NCI-H345 (cell line): ENCODE measurements around the gene EPB42.

Experiments used
- DNase-seq: peaks from one replicate; lab custom pipeline; 2025; lab: John Stamatoyannopoulos, UW

EPB42 gene

GRCh38 chr15:43220991-43221403 is at the start of gene EPB42:
Gene EPB42, minus strand, starts transcription at chr15:43221018. Its CDS starts 193 bp downstream, at chr15:43220825.
- DNase-seq, result no peak

DNA sequence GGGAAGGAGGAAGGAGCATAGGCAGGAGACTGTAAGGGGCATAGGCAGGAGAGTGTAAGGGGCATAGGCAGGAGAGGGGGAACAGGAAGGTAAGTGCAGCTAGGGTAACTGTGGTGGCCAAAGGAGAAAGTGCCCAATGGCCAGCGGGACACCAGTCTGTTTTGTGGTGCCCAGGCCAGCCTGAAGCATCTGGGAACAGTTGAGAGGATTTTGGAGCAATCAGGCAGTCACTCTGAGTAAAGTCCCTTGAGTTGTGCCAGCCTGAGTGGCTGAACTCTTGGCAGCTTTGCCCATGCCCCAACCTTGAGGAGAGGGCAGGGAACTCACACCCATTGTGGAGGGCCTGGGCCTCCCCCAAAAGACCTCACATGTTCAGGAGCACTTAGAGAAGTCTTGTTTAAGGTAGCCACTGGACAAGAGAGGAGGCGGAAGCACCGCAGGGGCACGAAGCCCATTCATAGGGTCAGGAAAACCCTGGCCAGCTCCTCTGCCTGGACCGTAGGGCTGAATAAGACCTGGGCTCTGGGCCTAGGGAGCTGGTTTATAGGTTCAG is 49.4 kb upstream of the EPB42 start:
- DNase-seq, result no peak

- no peak for DNase-seq
Measured at GRCh38 chr15:43268111-43269105, 47.6 kb upstream of the EPB42 start.

DNA sequence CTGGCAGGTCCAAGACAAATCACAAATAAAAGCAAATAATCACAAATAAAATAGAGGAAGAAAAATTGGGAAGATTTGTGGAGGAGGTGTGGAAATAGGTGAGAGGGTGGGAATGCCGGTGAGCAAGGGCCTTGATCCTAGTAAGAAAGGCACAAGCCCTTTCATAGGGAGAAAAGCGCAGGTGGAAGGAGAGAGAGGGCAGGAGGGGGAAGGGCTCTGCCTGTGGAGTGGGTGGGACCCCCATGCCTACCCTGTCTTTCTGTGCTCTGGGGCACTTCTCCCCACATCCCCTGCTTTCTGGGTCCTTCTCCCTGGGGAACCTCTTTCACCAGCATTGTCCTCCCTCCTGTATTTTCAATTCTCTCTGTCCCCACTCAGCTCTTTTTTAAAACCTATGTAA is 46.6 kb upstream of the EPB42 start:
- DNase-seq, result no peak

DNA sequence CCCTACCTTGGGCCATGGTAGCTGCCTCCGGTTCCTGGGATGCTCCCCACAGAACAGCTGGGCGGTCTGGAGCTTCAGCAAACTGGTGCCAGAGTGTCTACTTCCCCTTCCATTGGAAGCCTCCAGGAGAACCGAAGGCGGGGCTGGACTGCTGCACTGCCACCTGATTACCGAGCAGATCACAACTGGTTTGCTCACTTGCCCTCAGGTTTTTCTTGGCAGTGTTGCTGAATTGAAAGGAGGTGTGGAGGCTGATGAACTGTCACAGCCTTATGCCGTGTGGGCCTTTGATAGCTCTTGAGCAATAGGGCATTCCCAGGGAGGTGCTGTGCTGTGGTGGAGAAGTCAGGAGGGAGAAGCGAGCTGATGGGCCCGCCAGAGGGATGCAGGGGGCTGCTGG is 46.0 kb upstream of the EPB42 start, which contains the start of gene TGM5:
Gene TGM5, minus strand, starts transcription at position 95 of the 400 bp plus-strand sequence. Its CDS starts 79 bp downstream, at position 16.
- DNase-seq, result no peak

DNA sequence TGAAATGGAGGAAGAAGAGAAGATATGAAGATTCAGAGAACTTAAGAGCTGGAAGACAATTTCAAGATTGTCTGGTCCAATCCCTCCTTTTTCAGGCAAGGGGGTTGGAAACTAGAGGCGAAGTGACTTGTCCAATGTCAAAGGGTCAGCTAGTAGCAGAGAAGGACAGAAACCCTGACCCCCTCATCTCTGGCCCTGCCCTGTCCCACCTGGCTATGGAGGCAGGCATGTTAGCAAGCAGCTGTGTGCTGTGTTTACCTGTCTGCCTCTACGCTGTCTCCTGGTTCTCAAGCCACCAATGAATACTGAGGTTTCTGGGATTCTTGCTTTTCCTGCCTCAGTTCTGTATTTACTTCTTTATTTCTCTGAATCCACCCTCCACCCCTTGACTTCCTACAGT is 45.6 kb upstream of the EPB42 start:
- no peak for DNase-seq

- no peak for DNase-seq
Measured at GRCh38 chr15:43260011-43260615, 39.3 kb upstream of the EPB42 start.

GRCh38 chr15:43258781-43259180 is 38.0 kb upstream of the EPB42 start:
- DNase-seq, result no peak

DNA sequence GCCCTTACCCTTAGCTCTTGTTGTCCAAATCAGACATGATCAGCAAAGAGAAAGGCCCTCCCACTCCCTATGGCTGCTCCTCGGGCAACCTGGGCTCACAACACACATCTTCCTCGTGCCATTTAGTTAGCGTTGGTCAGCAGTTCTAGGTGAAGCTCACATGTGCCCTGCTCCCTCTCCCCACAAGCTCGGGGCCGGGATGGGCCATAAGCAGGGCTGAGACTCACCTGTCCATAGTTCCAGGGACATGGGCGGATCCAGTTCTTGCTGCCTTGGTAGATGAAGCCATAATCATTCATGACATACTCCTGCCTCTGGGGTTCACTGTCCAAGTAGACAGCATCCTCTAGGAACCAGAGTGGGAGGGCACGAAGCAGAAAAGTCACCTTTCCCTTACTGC is 35.5 kb upstream of the EPB42 start:
- DNase-seq, result no peak

GRCh38 chr15:43255376-43255775 is 34.6 kb upstream of the EPB42 start:
- no peak for DNase-seq

DNA sequence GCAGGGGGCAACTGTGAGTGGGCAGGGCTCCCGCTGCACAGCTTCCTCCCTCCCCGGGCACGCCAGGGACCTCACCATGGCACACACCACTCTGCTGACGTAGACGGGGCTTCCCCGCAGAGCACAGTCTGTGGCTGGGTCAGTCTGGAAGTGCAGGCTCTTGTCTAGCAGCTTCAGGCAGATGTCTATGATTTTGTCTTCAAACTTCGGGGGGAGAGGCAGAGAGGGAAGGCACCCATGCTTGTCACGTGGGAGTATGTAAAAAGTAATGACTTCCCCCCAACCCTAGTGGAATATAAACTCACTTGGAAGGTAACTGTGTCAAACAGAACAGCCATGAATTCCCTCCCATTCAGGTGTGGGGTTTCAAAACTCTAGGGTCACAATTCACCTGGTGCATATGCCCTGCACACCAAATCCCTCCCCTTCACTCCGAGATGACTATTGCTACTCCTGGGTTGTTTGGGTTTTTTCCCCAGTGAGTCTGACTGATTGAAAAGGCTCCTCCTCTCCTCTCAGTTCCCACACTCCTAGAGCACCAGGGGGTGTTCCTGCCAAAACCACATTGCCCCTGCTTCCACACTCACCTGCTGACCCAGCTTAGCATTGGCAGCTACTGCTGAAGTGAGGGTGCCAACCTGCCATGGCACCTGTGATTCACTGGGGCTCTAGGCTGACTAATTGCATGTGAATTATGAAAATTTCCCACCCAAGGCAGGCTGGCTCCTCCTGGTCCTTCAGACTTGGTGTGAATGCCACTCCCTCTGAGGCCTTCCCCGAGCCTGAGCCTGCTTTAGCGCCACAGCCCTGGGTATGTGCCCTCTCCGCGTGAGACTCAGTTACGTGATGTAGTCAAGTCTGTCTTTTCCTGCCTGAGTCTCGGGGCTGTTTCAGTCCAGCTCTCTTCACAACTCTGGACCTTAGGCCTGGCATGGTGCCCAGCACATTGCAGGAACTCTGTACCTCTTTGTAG is 32.9 kb upstream of the EPB42 start:
- DNase-seq, result no peak

DNA sequence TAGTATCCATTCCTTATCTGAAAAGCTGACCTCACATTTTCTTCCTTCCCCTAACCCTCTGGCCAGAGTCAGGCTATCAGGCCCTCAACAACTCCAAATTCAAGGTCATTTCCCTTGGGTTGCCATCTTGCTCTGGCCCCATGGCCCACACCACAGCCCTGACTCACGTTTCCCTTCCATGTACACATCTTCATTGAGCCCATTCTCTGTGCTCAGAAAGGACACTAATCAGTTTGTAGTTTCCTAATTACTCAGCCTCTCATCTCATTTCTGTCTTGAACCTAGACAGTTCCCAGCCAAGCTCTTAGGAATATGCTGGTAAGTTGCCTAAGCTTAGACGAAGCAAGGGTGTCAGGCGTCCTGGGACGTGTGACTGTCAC is 31.0 kb upstream of the EPB42 start:
- no peak for DNase-seq

GRCh38 chr15:43251185-43251870 is 30.5 kb upstream of the EPB42 start:
- DNase-seq, result no peak

DNA sequence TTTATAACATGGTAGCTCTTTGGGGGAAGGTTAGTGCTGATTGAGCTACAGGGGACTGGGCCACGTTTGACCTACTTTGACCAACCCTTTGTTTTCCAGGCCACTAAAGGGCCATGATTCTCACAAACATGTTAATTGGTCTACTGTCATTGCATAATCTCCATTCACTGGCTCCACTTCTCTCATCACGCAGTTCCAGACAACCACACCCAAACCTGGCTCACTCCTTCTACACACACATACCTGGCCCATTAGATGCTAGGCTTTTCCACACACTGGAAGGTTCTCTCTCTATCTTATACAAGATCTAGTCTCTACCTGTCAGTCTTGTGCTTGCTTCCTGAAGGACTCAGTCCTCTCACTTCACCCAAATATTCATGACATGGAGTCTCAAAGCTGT is 30.0 kb upstream of the EPB42 start:
- no peak for DNase-seq

GRCh38 chr15:43249699-43250203 is 28.9 kb upstream of the EPB42 start:
- no peak for DNase-seq

GRCh38 chr15:43249236-43249635 is 28.4 kb upstream of the EPB42 start:
- no peak for DNase-seq

DNA sequence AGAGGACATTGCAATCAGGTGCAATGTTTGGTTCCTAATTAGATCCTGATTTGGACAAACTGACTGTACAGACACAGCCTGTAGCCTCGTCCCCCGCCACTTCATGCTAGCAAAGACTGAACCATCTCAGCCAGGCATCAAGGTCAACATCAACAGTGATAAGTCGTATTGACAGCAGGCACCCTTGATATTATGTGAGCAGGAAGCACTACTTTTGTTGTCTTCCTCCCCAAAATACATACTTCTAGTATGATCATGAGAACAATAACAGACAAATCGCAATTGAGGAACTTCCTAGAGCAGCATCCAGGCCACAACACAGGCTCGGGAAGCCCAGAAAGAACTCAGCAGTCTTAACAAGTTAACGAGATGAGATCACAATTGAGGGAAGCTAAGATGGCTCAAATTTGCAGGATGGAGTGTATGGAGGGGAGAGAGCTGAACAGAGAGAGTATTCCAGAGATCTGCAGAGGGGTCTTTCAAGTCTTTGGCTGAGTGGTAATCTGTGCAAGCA is 25.5 kb upstream of the EPB42 start:
- no peak for DNase-seq

DNA sequence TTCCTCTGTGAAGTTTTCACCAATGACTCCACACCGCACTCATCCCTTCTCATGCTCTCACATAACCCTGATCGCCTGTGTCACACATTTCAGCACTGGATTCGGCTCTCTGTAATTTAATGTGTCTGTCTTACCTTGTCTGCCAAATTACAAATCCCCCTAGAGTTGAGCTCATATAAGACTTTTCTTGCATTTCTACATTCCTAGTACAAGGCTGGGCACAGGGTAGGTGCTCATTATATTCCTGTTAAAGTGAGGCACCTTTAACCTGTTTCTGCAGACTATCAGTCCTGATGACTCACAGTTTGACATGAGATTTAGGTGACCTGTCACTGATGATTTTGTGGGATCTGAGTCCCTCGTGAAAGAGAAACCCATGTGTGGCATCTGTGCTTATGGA is 23.3 kb upstream of the EPB42 start:
- no peak for DNase-seq

DNA sequence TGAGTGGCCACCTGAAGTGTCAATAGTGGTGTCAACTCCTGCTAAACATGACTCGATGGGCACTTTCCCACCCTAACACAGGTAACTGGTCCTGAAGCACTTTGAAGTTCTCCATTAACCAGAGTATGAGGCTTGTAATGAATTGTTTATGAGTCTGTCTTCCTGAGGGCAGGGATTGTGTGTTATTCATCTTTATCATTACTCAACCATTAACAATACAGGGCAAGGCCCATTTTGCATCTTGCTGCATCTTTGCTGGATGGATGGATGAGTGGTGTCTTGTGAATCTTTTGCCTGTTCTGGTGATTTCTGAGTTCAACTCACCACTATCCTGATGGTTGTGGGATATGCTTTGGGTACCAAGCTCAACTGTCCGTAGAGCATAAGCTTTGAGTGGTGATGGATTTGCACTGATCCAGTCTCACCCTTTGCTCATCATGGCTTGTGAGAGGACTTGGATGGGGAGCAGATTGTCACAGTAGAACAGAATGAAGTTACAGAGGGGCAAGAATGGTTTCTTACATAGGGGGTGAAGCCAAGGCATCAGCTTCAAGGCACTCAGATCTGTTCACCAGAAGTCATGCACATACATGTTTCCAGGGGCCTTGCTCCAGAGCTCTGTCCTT is 22.3 kb upstream of the EPB42 start:
- no peak for DNase-seq

DNA sequence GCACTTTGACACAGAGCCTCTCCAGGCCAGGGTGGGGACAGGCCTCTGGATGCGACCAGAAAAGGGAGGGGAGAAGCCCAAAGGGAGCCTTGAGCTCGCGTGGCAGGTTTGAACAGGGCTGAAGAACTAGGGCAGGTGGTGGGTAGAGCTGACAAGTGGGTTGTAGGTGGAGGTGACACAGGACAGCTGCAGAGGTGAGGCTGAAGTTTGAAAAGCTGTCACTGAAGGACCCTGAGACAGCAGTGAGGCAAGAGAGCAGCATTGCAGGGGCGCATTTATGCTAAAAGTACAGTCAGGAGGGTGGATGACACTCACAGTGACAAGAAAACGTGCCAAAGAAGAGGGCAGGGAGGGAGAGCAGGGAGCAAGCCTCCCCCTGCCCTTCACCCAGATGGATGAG is 21.8 kb upstream of the EPB42 start:
- no peak for DNase-seq
